ENCODE measurements around the gene ARSA. TPM values are rescaled to one million over a fixed set of nuclear protein-coding genes. Genes with fewer than 3 reads are reported as not detected.

Gene ARSA
- total RNA-seq, 1 experiment from 2014 or later, result 40.2 TPM

GRCh38 chr22:50601669-50602337 is 26.1 kb downstream of the ARSA start:
- CTCF ChIA-PET, result no interaction called here
- Mint-ChIP-seq H3K36me3 (ENCODE audit: insufficient read depth, unreplicated experiment) (peaks cover 9% of the 10 kb centered on the region), H3K4me1 (ENCODE audit: low read depth, unreplicated experiment) (no peaks in the 10 kb centered on the region), H3K4me3 (ENCODE audit: low read depth, unreplicated experiment) (peak overlapping the region; percentile 34), H3K27ac (ENCODE audit: unreplicated experiment) (no peak overlapping the region), H3K27me3 (ENCODE audit: unreplicated experiment) (peaks cover 48% of the 10 kb centered on the region), H3K9me3 (ENCODE audit: low read depth, unreplicated experiment) (no peaks in the 10 kb centered on the region)
- TF ChIP-seq, protein P1, sequence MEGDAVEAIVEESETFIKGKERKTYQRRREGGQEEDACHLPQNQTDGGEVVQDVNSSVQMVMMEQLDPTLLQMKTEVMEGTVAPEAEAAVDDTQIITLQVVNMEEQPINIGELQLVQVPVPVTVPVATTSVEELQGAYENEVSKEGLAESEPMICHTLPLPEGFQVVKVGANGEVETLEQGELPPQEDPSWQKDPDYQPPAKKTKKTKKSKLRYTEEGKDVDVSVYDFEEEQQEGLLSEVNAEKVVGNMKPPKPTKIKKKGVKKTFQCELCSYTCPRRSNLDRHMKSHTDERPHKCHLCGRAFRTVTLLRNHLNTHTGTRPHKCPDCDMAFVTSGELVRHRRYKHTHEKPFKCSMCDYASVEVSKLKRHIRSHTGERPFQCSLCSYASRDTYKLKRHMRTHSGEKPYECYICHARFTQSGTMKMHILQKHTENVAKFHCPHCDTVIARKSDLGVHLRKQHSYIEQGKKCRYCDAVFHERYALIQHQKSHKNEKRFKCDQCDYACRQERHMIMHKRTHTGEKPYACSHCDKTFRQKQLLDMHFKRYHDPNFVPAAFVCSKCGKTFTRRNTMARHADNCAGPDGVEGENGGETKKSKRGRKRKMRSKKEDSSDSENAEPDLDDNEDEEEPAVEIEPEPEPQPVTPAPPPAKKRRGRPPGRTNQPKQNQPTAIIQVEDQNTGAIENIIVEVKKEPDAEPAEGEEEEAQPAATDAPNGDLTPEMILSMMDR (IDR thresholded peaks at IDR 0.05; ENCODE audit: unreplicated experiment), result no peak
- DNase-seq, result no peak
- BruUV-seq (replicated peaks), result no TSS peak
- intact Hi-C loops (cut with micrococcal nuclease; ENCODE audit: unreplicated experiment), result no loop called here

DNA sequence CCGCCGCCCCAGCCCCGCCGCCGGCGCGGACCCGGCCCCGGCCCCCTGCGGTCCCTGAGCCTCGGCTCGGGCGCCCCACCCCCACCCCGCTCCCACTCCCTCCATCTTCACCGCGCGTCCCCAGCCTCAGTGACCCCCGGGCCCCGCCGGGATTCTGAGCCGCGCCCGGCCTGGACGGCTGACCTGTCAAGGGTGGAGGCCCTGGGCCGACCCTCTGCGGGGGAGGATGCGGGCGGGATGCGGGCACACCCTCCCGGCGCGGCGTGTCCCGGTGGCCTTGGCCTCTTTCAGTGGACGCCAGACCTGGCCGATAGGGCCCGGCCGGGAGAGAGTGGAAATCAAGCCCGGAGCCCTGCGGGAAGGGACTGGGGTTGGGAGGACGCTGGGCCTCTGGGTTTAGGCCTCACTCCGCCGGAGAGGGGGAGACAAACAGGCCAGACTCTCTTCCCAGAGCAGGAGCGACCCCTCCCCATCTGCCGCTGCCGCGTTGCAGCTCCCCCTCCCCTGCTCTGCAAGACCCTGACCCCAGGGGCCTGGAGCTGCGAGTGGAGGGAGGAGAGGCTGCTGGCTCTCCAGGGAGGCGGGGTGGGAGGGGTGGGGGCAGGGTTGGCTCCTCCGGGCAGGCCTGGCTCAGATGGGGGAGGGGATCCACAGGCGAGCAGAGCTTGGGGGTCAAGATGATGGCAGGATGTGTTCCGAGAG is 26.8 kb downstream of the ARSA start:
- no peak overlapping the region for H3K27ac Mint-ChIP-seq (ENCODE audit: unreplicated experiment)
- H3K4me1 Mint-ChIP-seq (ENCODE audit: low read depth, unreplicated experiment), result no peaks in the 10 kb centered on the region
- peaks cover 41% of the 10 kb centered on the region for H3K27me3 Mint-ChIP-seq (ENCODE audit: unreplicated experiment)
- intact Hi-C loops (cut with micrococcal nuclease; ENCODE audit: unreplicated experiment), result no loop called here
- TF ChIP-seq, protein P1 (IDR thresholded peaks at IDR 0.05; ENCODE audit: unreplicated experiment), result no peak
- peaks cover 9% of the 10 kb centered on the region for H3K36me3 Mint-ChIP-seq (ENCODE audit: insufficient read depth, unreplicated experiment)
- H3K9me3 Mint-ChIP-seq (ENCODE audit: low read depth, unreplicated experiment), result no peaks in the 10 kb centered on the region
- no TSS peak for BruUV-seq (replicated peaks)
- DNase-seq, result no peak
- H3K4me3 Mint-ChIP-seq (ENCODE audit: low read depth, unreplicated experiment), result peak overlapping the region; percentile 34
- CTCF ChIA-PET, result no interaction called here

- BruUV-seq (replicated peaks), result no TSS peak
- TF ChIP-seq, protein P1 (IDR thresholded peaks at IDR 0.05; ENCODE audit: unreplicated experiment), result no peak
- DNase-seq, result no peak
- CTCF ChIA-PET, result interaction anchor here (1.0 kb wide), 1 partner anchor 20 kb away, joined by 3 read pairs; no protein-coding TSS in a partner anchor
- peaks cover 9% of the 10 kb centered on the region for H3K36me3 Mint-ChIP-seq (ENCODE audit: insufficient read depth, unreplicated experiment)
- no peaks in the 10 kb centered on the region for H3K4me1 Mint-ChIP-seq (ENCODE audit: low read depth, unreplicated experiment)
- H3K9me3 Mint-ChIP-seq (ENCODE audit: low read depth, unreplicated experiment), result no peaks in the 10 kb centered on the region
- H3K27me3 Mint-ChIP-seq (ENCODE audit: unreplicated experiment), result peaks cover 39% of the 10 kb centered on the region
- no peak within 1 kb of the TSS for H3K27ac Mint-ChIP-seq (ENCODE audit: unreplicated experiment)
- intact Hi-C loops (cut with micrococcal nuclease; ENCODE audit: unreplicated experiment), result no loop called here
- peak within 1 kb of the TSS; percentile 34 for H3K4me3 Mint-ChIP-seq (ENCODE audit: low read depth, unreplicated experiment)
These were observed 27.4 kb downstream of the ARSA start, which contains the start of gene MAPK8IP2 for GRCh38 chr22:50600538-50600937. Gene MAPK8IP2, plus strand, starts transcription at chr22:50600793. Its CDS starts 26 bp downstream, at chr22:50600819.

GRCh38 chr22:50599816-50600455 is 28.0 kb downstream of the ARSA start:
- H3K27ac Mint-ChIP-seq (ENCODE audit: unreplicated experiment), result no peak overlapping the region
- H3K4me1 Mint-ChIP-seq (ENCODE audit: low read depth, unreplicated experiment), result no peaks in the 10 kb centered on the region
- TF ChIP-seq, protein P1 (IDR thresholded peaks at IDR 0.05; ENCODE audit: unreplicated experiment), result no peak
- H3K36me3 Mint-ChIP-seq (ENCODE audit: insufficient read depth, unreplicated experiment), result peaks cover 9% of the 10 kb centered on the region
- no peaks in the 10 kb centered on the region for H3K9me3 Mint-ChIP-seq (ENCODE audit: low read depth, unreplicated experiment)
- H3K27me3 Mint-ChIP-seq (ENCODE audit: unreplicated experiment), result peaks cover 39% of the 10 kb centered on the region
- DNase-seq, result peak; percentile 75
- CTCF ChIA-PET, result interaction anchor here (1.0 kb wide), 1 partner anchor 21 kb away, joined by 3 read pairs; no protein-coding TSS in a partner anchor
- H3K4me3 Mint-ChIP-seq (ENCODE audit: low read depth, unreplicated experiment), result peak overlapping the region; percentile 30
- BruUV-seq (replicated peaks), result no TSS peak
- intact Hi-C loops (cut with micrococcal nuclease; ENCODE audit: unreplicated experiment), result no loop called here
